Lower leg skin (tissue), 3 donors: ENCODE measurements around the gene NEURL4.

ENCODE experiments used
- CTCF ChIP-seq, 3 donors: fragments of 450-650 bp; IDR thresholded peaks; one replicate each; pipeline ENCODE4 v1.5.1; 2016; ENCODE audit warnings: antibody characterized with exemption in 3 of 3, mild to moderate bottlenecking in 3 of 3, moderate library complexity in 2 of 3
- POLR2A ChIP-seq, 2 donors: fragments of 450-650 bp; IDR thresholded peaks; one replicate each; pipeline ENCODE4 v1.6.1; 2016 to 2017; ENCODE audit warnings: antibody characterized with exemption in 2 of 2, mild to moderate bottlenecking in 1 of 2, moderate library complexity in 1 of 2

GRCh38 chr17:7354262-7354843, 25.2 kb upstream of the NEURL4 start:
- TF ChIP-seq CTCF (IDR thresholded peaks at IDR 0.05) = no peak
- TF ChIP-seq POLR2A (IDR thresholded peaks at IDR 0.05) = no peak
